Heart left ventricle (tissue), 16 donors: Measurements from ENCODE around the gene SORCS2. TPM values are rescaled to one million over a fixed set of nuclear protein-coding genes. Genes with fewer than 3 reads are reported as not detected.

Experiments used
- ATAC-seq, 4 donors: fragments of 200-7000 bp; cut with Tn5 transposase; one replicate each; pipeline ENCODE4 v1.9.1; 2020 to 2022; ENCODE audit warnings: moderate library complexity in 4 of 4, mild to moderate bottlenecking in 3 of 4, moderate number of reproducible peaks in 1 of 4
- DNase-seq, 5 donors: peaks; one replicate each; pipeline ENCODE4 v3.0.0-alpha.2; 2020
- H3K27ac ChIP-seq, 12 donors: fragments of 200-600 bp; sonication (generic) in 4 of 12; one replicate each; pipeline versions ENCODE4 v1.5.0 to v1.8.0; 2016 to 2022; ENCODE audit warnings: mild to moderate bottlenecking in 2 of 12
- H3K27me3 ChIP-seq, 9 donors: fragments of 200-600 bp; sonication (generic) in 2 of 9; one replicate each; pipeline versions ENCODE4 v1.5.1 to v1.8.0; 2016 to 2022; ENCODE audit warnings: mild to moderate bottlenecking in 3 of 9
- H3K36me3 ChIP-seq, 9 donors: fragments of 200-600 bp; sonication (generic) in 2 of 9; one replicate each; pipeline versions ENCODE4 v1.5.0 to v1.8.0; 2018 to 2022; ENCODE audit warnings: mild to moderate bottlenecking in 2 of 9
- H3K4me1 ChIP-seq, 12 donors: fragments of 200-600 bp; sonication (generic) in 4 of 12; one replicate each; pipeline versions ENCODE4 v1.5.0 to v1.8.0; 2016 to 2022; ENCODE audit warnings: mild to moderate bottlenecking in 3 of 12
- H3K4me3 ChIP-seq, 12 donors: fragments of 200-600 bp; sonication (generic) in 4 of 12; one replicate each; pipeline versions ENCODE4 v1.5.0 to v1.8.0; 2017 to 2022; ENCODE audit warnings: mild to moderate bottlenecking in 9 of 12, moderate library complexity in 4 of 12
- H3K9me3 ChIP-seq, 12 donors: fragments of 200-600 bp; sonication (generic) in 4 of 12; one replicate each; pipeline versions ENCODE4 v1.5.0 to v1.8.0; 2016 to 2022; ENCODE audit warnings: mild to moderate bottlenecking in 1 of 12
- POLR2A ChIP-seq, 2 donors: fragments of 450-650 bp; IDR thresholded peaks; one replicate each; pipeline ENCODE4 v1.6.1; 2017; ENCODE audit warnings: antibody characterized with exemption in 2 of 2, mild to moderate bottlenecking in 2 of 2, moderate library complexity in 2 of 2
- WGBS, 4 donors: extraction: QIAGEN DNeasy Blood & Tissue Kit in 2 of 4; methylation state at CpG; one replicate each; pipeline versions ENCODE4 v1.1.5 to v1.1.7; 2013 to 2018; 5-methylcytosine and 5-hydroxymethylcytosine counted together
- intact Hi-C, 10 donors: fragments of 100-400 bp; cut with DNase I; formaldehyde crosslinking; loops; one replicate each; pipeline versions ENCODE4 v1.11.1 to v1.14.2; 2022
- polyA plus RNA-seq, 2 donors: library from polyadenylated mRNA; stranded (reverse); fragments of 200-250 nt; gene quantifications; one replicate each; pipeline ENCODE4 v1.2.3, GENCODE V29; 2013
- total RNA-seq, 9 donors: library from RNA; depleted of rRNA in 2 of 9; stranded (reverse); fragments of >200 nt in 2 of 9; fragmentation: NEBNext Ultra II Directional in 3 of 9; extraction: Animal tissue kit (Norgen Biotek cat#: 25700) in 3 of 9; gene quantifications; one replicate each; pipeline versions ENCODE4 v1.1.0 to v1.2.4, GENCODE V29; 2016 to 2023
- TF ChIP-seq, protein P1 (sequence below), 12 donors: fragments of 200-600 bp; sonication (generic) in 4 of 12; IDR thresholded peaks; one replicate each; pipeline versions ENCODE4 v1.5.0 to v1.8.0; 2018 to 2022; ENCODE audit warnings: antibody characterized with exemption in 12 of 12, mild to moderate bottlenecking in 5 of 12
- donor health status: ischemic (EF 13 %, LVEDD 7.1; RV severe dilation, severe dysfunction).
- donor health status: healthy with polysubstance abuse.
- donor health status: DM: no; HTN: yes; CAD: no.
- donor health status: DM: no; HTN: no; CAD: no.
- donor health status: ischemic (EF 25% LVEDD 6.9; RV normal size, moderate dysfunction).
- donor health status: ischemic (EF 25% LVEDD 5.7; RV mildly dilated, moderate dysfunction).
- donor health status: healthy.
- donor health status: DM: yes; HTN: yes; CAD: no.
- donor health status: ischemic (EF 35%, LVEDD 5.7; RV mildly dilated, moderate dysfunction).
- donor health status: nonischemic (EF 11% LVEDD 7.7; RV severe dilation, severe dysfunction).
- donor health status: DM: yes; HTN: yes; CAD: no.
- donor health status: PGD.
- donor health status: ischemic (EF 29% LVEDD 5.4; RV normal size, mild dysfunction).
- donor health status: nonischemic (EF 23%, LVEDD 6.1; RV moderate dilation, normal function).

SORCS2 gene
- total and polyA plus RNA-seq, 11 donors = 0.28 to 5.5 (median 2.4) TPM

DNA sequence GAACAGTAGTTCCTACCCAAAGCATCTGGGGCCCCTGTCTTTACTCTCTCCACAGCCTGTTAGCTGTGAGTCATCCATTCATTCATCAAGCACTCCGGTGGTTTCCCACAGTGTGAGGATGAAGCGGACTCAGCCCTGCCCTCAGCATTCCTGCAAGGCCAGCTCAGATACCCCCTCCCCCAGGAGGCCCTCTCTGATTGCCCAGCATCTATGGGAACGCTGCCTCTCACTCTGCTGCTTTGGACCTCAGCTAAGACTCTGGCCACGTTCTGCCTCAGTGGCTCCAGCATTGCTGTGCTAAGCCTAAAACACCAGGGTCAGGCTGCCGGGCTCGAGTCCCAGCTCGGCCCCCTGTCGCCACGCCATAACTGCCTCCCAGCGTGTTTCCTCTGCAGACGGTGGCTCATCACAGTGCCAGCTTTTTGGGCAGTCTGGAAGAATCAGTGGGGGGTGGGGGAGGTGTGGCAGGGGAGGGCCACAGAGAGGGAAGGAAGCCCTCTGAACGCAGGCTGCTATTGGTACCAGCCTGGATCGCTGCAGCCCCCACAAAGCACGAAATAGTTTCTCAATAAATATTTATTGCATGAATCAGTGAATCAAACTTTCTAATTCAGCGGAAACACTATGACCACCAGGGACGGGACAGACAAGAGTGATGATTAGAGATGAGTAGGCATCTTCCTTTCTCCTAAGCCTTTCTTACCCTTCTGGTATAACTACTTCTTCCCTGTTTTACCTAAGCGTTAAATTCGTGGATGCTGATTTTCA is 74.4 kb downstream of the SORCS2 start:
- H3K27ac ChIP-seq = no peak overlapping the region
- ATAC-seq (no peak), DNase-seq (peak in 1 of 5 donors; percentile 33)
- intact Hi-C loops = no loop called here
- peaks cover 0 to 2% (median 0%) of the 10 kb centered on the region in 12 donors for H3K4me1 ChIP-seq
- no peaks in the 10 kb centered on the region for H3K9me3 ChIP-seq
- TF ChIP-seq, protein P1, sequence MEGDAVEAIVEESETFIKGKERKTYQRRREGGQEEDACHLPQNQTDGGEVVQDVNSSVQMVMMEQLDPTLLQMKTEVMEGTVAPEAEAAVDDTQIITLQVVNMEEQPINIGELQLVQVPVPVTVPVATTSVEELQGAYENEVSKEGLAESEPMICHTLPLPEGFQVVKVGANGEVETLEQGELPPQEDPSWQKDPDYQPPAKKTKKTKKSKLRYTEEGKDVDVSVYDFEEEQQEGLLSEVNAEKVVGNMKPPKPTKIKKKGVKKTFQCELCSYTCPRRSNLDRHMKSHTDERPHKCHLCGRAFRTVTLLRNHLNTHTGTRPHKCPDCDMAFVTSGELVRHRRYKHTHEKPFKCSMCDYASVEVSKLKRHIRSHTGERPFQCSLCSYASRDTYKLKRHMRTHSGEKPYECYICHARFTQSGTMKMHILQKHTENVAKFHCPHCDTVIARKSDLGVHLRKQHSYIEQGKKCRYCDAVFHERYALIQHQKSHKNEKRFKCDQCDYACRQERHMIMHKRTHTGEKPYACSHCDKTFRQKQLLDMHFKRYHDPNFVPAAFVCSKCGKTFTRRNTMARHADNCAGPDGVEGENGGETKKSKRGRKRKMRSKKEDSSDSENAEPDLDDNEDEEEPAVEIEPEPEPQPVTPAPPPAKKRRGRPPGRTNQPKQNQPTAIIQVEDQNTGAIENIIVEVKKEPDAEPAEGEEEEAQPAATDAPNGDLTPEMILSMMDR (IDR thresholded peaks at IDR 0.05) = no peak
- TF ChIP-seq POLR2A (IDR thresholded peaks at IDR 0.05) = no peak
- WGBS, 4 donors = 75 to 87% (median 82%) methylated on average over 14 to 18 of the region's 18 CpGs
- H3K27me3 ChIP-seq = no peaks in the 10 kb centered on the region
- no peak overlapping the region for H3K4me3 ChIP-seq
- H3K36me3 ChIP-seq = no peaks in the 10 kb centered on the region

DNA sequence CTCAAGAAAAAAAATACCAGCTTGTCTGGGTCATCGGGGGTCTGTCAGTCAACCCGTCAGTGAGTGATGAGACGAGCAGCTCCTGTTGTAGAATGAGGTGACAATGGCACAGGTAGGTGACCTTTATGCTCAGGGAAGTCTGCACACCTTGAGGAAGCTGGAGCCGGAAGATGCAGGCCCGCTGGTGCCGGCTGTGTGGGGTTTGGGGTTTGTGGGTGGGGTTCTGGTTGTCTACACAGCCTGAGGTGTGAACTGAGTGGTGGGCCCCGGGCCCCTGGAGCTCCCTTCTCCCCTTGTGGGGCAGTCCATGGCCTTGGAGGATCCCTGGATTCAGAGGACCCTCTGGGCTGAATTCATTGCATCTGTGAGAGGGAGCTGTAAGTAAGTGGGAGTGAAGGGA is 75.5 kb downstream of the SORCS2 start:
- intact Hi-C loops = no loop called here
- no peak overlapping the region for H3K27ac ChIP-seq

DNA sequence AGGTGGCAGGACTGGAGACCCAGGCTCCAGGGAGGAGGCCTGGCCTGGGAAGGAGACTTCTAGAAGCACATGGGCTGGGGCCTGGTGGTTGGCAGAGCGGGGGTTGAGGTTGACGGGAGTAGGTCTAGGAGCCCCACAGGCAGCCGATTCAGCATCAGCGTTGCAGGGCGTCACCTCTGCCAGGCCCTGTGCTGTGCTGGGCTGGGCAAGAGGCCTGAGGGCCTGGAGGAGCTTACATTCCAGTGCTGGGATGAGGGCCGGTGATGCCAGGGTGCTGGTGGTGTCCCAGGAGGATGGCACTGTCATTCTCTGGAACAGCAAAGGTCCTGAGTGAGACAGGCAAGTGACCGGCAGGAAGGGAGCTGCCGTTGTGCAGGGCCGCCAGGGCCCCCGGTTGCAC is 76.6 kb downstream of the SORCS2 start:
- no peak overlapping the region for H3K4me3 ChIP-seq
- no peaks in the 10 kb centered on the region for H3K27me3 ChIP-seq
- 75 to 95% (median 88%) methylated on average over 8 to 10 of the region's 10 CpGs for WGBS, 4 donors
- DNase-seq (peak in 1 of 5 donors; percentile 44), ATAC-seq (no peak)
- TF ChIP-seq, protein P1 (IDR thresholded peaks at IDR 0.05) = no peak
- no peak for TF ChIP-seq POLR2A (IDR thresholded peaks at IDR 0.05)
- no peaks in the 10 kb centered on the region for H3K4me1 ChIP-seq
- no peaks in the 10 kb centered on the region for H3K9me3 ChIP-seq
- H3K27ac ChIP-seq = no peak overlapping the region
- intact Hi-C loops = no loop called here
- H3K36me3 ChIP-seq = no peaks in the 10 kb centered on the region

More for the DNA sequence above, 75.5 kb downstream of the SORCS2 start:
- Histone ChIP-seq H3K9me3 (no peaks in the 10 kb centered on the region), H3K4me3 (no peak overlapping the region), H3K4me1 (no peaks in the 10 kb centered on the region), H3K27me3 (no peaks in the 10 kb centered on the region), H3K36me3 (no peaks in the 10 kb centered on the region)
- 82 to 85% (median 85%) methylated on average over 7 of the region's 7 CpGs for WGBS, 4 donors
- ATAC-seq = no peak
- TF ChIP-seq, protein P1 (IDR thresholded peaks at IDR 0.05) = no peak
- no peak for TF ChIP-seq POLR2A (IDR thresholded peaks at IDR 0.05)
- DNase-seq = peak in 1 of 5 donors; percentile 28

DNA sequence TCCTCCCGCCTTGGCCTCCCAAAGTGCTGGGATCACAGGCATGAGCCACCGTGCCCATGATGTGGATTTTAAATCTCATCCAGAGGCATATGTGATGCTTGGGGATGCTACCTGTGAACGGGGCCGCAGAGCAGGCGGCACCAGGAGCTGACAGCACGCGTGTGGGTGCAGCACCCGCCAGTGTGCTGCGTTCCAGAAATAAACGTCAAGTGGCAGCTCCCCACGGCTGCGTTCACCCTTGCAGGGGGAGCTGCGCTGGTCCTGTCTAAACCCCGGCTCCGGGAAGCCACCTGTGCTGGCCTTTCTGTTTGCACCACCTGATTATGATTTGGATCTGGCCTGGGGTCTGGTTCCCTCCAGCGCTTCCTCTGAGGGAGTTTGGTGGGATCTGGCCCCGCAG is 77.8 kb downstream of the SORCS2 start:
- Histone ChIP-seq H3K4me1 (no peaks in the 10 kb centered on the region), H3K9me3 (no peaks in the 10 kb centered on the region), H3K27me3 (no peaks in the 10 kb centered on the region), H3K36me3 (no peaks in the 10 kb centered on the region), H3K4me3 (no peak overlapping the region), H3K27ac (no peak overlapping the region)
- DNase-seq = peak in 1 of 5 donors; percentile 37
- 93 to 97% (median 95%) methylated on average over 12 to 17 of the region's 17 CpGs for WGBS, 4 donors
- TF ChIP-seq, protein P1 (IDR thresholded peaks at IDR 0.05) = no peak
- no peak for TF ChIP-seq POLR2A (IDR thresholded peaks at IDR 0.05)
- no peak for ATAC-seq
- intact Hi-C loops = no loop called here
